DND-41 (cell line): ENCODE data around the gene SLC51A.

Experiments
- CTCF ChIP-seq: IDR thresholded peaks from 2 replicates; pipeline ENCODE4 v1.5.1; 2012; ENCODE audit warnings: borderline replicate concordance, low read length, moderate library complexity, mild to moderate bottlenecking; ENCODE audit not compliant: poor library complexity, severe bottlenecking; ENCODE audit errors: extremely low read depth
- EZH2 ChIP-seq: IDR thresholded peaks from 3 replicates; pipeline ENCODE4 v1.6.1; 2012; ENCODE audit warnings: borderline replicate concordance, low read depth, mild to moderate bottlenecking, moderate library complexity, low read length, inconsistent platforms; ENCODE audit not compliant: severe bottlenecking

DNA sequence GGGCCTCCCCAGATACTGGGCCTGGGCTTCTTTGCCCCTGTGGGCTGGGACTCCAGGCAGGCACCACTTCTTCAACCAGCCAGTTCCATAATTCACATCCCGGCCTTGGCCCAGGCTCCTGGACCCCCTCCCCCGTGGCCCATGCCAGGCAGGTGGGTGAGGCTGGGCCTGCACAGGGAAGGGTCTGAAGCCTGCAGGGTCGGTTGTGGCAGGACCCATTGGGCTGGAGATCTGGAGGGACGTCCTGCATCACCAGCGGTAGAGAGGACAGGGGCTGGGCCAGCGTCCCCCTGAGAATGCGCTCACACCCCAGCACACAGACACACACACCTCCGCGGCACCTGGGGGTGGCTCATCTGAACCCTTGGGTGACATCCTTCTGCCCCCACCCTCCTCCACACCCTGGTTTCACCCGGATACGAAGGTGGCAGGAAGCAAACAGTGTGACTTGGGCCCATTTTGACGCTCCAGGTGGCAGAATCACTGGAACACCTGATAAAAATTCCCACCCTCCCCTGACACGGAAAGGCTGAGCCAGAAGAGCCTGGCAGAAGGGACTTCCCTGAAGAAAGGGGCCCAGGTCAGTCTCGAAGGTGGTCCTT lies 20.6 kb upstream of the SLC51A start:
- TF ChIP-seq CTCF (no peak), EZH2 (no peak)
